ENCODE measurements around the gene ELANE.

- no peak for TF ChIP-seq CTCF (IDR thresholded peaks at IDR 0.05)
- TF ChIP-seq POLR2AphosphoS5 (IDR thresholded peaks at IDR 0.05) = no peak
- no peak for TF ChIP-seq POLR2A (IDR thresholded peaks at IDR 0.05)
These were observed 49.4 kb downstream of the ELANE start for GRCh38 chr19:901216-902092.

All from prostate gland (tissue), 2 donors.